HEK293 (cell line): ENCODE results near the gene DIP2C.

ENCODE experiments used
- CTCF ChIA-PET: fragments of 350-600 bp; formaldehyde crosslinking; extraction: SDS; loops from one replicate; lab custom pipeline; 2021; ENCODE audit warnings: antibody characterized with exemption; lab: Yijun Ruan, JAX
- POLR2A ChIA-PET: fragments of 300-600 bp; formaldehyde crosslinking; extraction: SDS; loops from one replicate; lab custom pipeline; 2020; ENCODE audit warnings: antibody characterized with exemption, inconsistent platforms; lab: Yijun Ruan, JAX
- H3K27ac ChIP-seq: fragments of 200-500 bp; sonication (Bioruptor generic); 2 replicates; pipeline ENCODE4 v1.5.1; 2014; ENCODE audit warnings: low read depth, low read length, control low read depth, inconsistent platforms; ENCODE audit errors: extremely low read depth
- H3K36me3 ChIP-seq, 2 experiments: fragments of 200-500 bp in 1 of 2; sonication (Bioruptor generic) in 1 of 2; 1 replicate in 1 of 2; 2 replicates in 1 of 2; pipeline ENCODE4 v1.5.1; 2014 to 2017; ENCODE audit warnings: inconsistent platforms in 2 of 2, low read length in 2 of 2; ENCODE audit not compliant: control insufficient read depth in 2 of 2, insufficient read depth in 1 of 2
- H3K4me1 ChIP-seq: fragments of 200-500 bp; sonication (Bioruptor generic); 2 replicates; pipeline ENCODE4 v1.5.1; 2014; ENCODE audit warnings: mild to moderate bottlenecking, low read length, inconsistent platforms; ENCODE audit not compliant: control insufficient read depth, insufficient read depth
- H3K4me3 ChIP-seq: 2 replicates; pipeline ENCODE4 v1.5.1; 2011; ENCODE audit warnings: low read depth, mild to moderate bottlenecking, control low read depth, low read length, moderate library complexity
- H3K9me3 ChIP-seq: fragments of 200-500 bp; sonication (Bioruptor generic); 2 replicates; pipeline ENCODE4 v1.5.1; 2014; ENCODE audit warnings: low read depth, low read length, inconsistent platforms; ENCODE audit not compliant: control insufficient read depth, insufficient read depth
- BCL11B ChIP-seq: fragments of 450-650 bp; formaldehyde crosslinking; IDR thresholded peaks from 2 replicates; pipeline ENCODE4 v1.5.1; 2016; ENCODE audit warnings: low read depth, missing biosample characterization, missing genetic modification characterization
- INSM2 ChIP-seq: fragments of 450-650 bp; formaldehyde crosslinking; IDR thresholded peaks from 2 replicates; pipeline ENCODE4 v1.5.1; 2016; ENCODE audit warnings: missing biosample characterization, missing genetic modification characterization
- KLF1 ChIP-seq: fragments of 450-650 bp; formaldehyde crosslinking; IDR thresholded peaks from 2 replicates; pipeline ENCODE4 v1.5.1; 2016; ENCODE audit warnings: missing biosample characterization, missing genetic modification characterization
- KLF8 ChIP-seq: fragments of 450-650 bp; formaldehyde crosslinking; IDR thresholded peaks from 2 replicates; pipeline ENCODE4 v1.5.1; 2016; ENCODE audit warnings: missing biosample characterization, missing genetic modification characterization
- SCRT2 ChIP-seq: fragments of 450-650 bp; formaldehyde crosslinking; IDR thresholded peaks from 2 replicates; pipeline ENCODE4 v1.5.1; 2016; ENCODE audit warnings: missing biosample characterization, missing genetic modification characterization
- ZBTB11 ChIP-seq: fragments of 450-650 bp; formaldehyde crosslinking; conservative IDR thresholded peaks from 2 replicates; pipeline ENCODE4 v1.5.1; 2016; ENCODE audit warnings: low read depth, missing biosample characterization, missing genetic modification characterization
- ZBTB21 ChIP-seq: fragments of 450-650 bp; formaldehyde crosslinking; IDR thresholded peaks from 2 replicates; pipeline ENCODE4 v1.5.1; 2017; ENCODE audit warnings: missing biosample characterization, missing genetic modification characterization
- ZBTB49 ChIP-seq: fragments of 450-650 bp; formaldehyde crosslinking; IDR thresholded peaks from 2 replicates; pipeline ENCODE4 v1.5.1; 2016; ENCODE audit warnings: missing biosample characterization, missing genetic modification characterization, low read depth
- ZFP3 ChIP-seq: fragments of 450-650 bp; formaldehyde crosslinking; IDR thresholded peaks from 2 replicates; pipeline ENCODE4 v1.5.1; 2016; ENCODE audit warnings: low read depth, missing biosample characterization, missing genetic modification characterization
- ZNF10 ChIP-seq: fragments of 450-650 bp; formaldehyde crosslinking; IDR thresholded peaks from 2 replicates; pipeline ENCODE4 v1.5.1; 2017; ENCODE audit warnings: missing biosample characterization, missing genetic modification characterization
- ZNF175 ChIP-seq: fragments of 450-650 bp; formaldehyde crosslinking; IDR thresholded peaks from 2 replicates; pipeline ENCODE4 v1.5.1; 2016; ENCODE audit warnings: missing biosample characterization, missing genetic modification characterization
- ZNF2 ChIP-seq: fragments of 450-650 bp; formaldehyde crosslinking; IDR thresholded peaks from 2 replicates; pipeline ENCODE4 v1.5.1; 2016; ENCODE audit warnings: missing biosample characterization, missing genetic modification characterization
- ZNF214 ChIP-seq: fragments of 450-650 bp; formaldehyde crosslinking; IDR thresholded peaks from 2 replicates; pipeline ENCODE4 v1.5.1; 2017; ENCODE audit warnings: missing biosample characterization, mild to moderate bottlenecking, missing genetic modification characterization, borderline replicate concordance
- ZNF221 ChIP-seq: fragments of 450-650 bp; formaldehyde crosslinking; IDR thresholded peaks from 2 replicates; pipeline ENCODE4 v1.5.1; 2017; ENCODE audit warnings: missing biosample characterization, missing genetic modification characterization, borderline replicate concordance
- ZNF302 ChIP-seq: fragments of 450-650 bp; formaldehyde crosslinking; IDR thresholded peaks from 2 replicates; pipeline ENCODE4 v1.5.1; 2016; ENCODE audit warnings: missing biosample characterization, missing genetic modification characterization, low read depth
- ZNF776 ChIP-seq: fragments of 450-650 bp; formaldehyde crosslinking; IDR thresholded peaks from 2 replicates; pipeline ENCODE4 v1.5.0; 2017; ENCODE audit warnings: missing biosample characterization, missing genetic modification characterization, borderline replicate concordance
- ZSCAN30 ChIP-seq: fragments of 450-650 bp; IDR thresholded peaks from 2 replicates; pipeline ENCODE4 v1.5.1; 2018; ENCODE audit warnings: missing biosample characterization, mild to moderate bottlenecking, missing genetic modification characterization, moderate library complexity
- ZSCAN5A ChIP-seq: fragments of 450-650 bp; formaldehyde crosslinking; IDR thresholded peaks from 2 replicates; pipeline ENCODE4 v1.5.1; 2016; ENCODE audit warnings: missing biosample characterization, missing genetic modification characterization

Gene DIP2C

GRCh38 chr10:393106-393745, 296.2 kb downstream of the DIP2C start:
- POLR2A ChIA-PET = no interaction called here
- H3K4me3 ChIP-seq = no peak overlapping the region
- H3K36me3 ChIP-seq = peaks cover 0 to 17% of the 10 kb centered on the region in 2 experiments; a peak in 1 of 3 replicates
- H3K4me1 ChIP-seq = no peaks in the 10 kb centered on the region
- CTCF ChIA-PET = no interaction called here
- no peak overlapping the region for H3K27ac ChIP-seq
- no peak for TF ChIP-seq KLF1
- TF ChIP-seq ZBTB21 = no peak
- TF ChIP-seq ZNF302 (tag by site-specific recombination) = no peak
- TF ChIP-seq ZNF10 (tag by site-specific recombination) = no peak
- TF ChIP-seq INSM2 (tag by site-specific recombination) = no peak
- no peak for TF ChIP-seq SCRT2 (tag by site-specific recombination)
- TF ChIP-seq ZNF175 (tag by site-specific recombination) = no peak
- TF ChIP-seq ZBTB11 = no peak
- no peak for TF ChIP-seq ZNF2 (tag by site-specific recombination)
- no peak for TF ChIP-seq ZNF221 (tag by site-specific recombination)
- TF ChIP-seq KLF8 (tag by site-specific recombination) = no peak
- no peak for TF ChIP-seq ZNF776 (tag by site-specific recombination)
- TF ChIP-seq ZNF214 (tag by site-specific recombination) = no peak
- TF ChIP-seq BCL11B (tag by site-specific recombination) = no peak
- TF ChIP-seq ZBTB49 (tag by site-specific recombination) = no peak
- no peak for TF ChIP-seq ZFP3 (tag by site-specific recombination)
- no peak for TF ChIP-seq ZSCAN30 (tag by site-specific recombination)
- TF ChIP-seq ZSCAN5A (tag by site-specific recombination) = no peak
- no peaks in the 10 kb centered on the region for H3K9me3 ChIP-seq
